Subcutaneous adipose tissue (tissue), 4 donors: ENCODE results near the gene CYBA. TPM values are rescaled to one million over a fixed set of nuclear protein-coding genes. Genes with fewer than 3 reads are reported as not detected.

Experiments
- total RNA-seq, 4 donors: library from RNA; depleted of rRNA; stranded (reverse); fragments of >200 nt; gene quantifications; one replicate each; pipeline ENCODE4 v1.1.0, GENCODE V29; 2016
- TF ChIP-seq, protein P1 (sequence below): fragments of 450-650 bp; IDR thresholded peaks from one replicate; pipeline ENCODE4 v1.5.1; 2016; ENCODE audit warnings: low read depth, mild to moderate bottlenecking, control low read depth, antibody characterized with exemption, moderate library complexity

CYBA gene
- total RNA-seq, 4 donors from 2014 or later: 78.0 to 495 (median 196) TPM

DNA sequence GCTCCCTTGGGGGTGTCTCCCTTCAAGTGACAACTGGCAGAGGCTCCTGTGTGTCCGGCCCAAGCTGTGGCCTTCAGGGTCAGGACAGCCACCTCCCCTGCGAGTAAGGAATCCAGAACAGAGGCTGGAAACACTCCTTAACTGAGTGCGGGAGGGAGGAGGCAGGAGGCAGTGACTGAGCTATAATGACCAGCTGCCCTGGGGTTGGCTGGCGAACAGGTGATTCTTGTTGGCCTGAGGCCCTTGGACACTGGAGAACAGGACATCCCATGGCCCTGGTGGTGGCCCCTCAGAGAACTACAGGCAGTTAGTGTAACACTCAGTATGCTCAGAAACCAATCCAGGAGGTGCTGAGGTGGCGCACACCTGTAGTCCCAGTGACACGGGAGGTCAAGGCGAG lies 44.9 kb upstream of the CYBA start:
- TF ChIP-seq, protein P1, sequence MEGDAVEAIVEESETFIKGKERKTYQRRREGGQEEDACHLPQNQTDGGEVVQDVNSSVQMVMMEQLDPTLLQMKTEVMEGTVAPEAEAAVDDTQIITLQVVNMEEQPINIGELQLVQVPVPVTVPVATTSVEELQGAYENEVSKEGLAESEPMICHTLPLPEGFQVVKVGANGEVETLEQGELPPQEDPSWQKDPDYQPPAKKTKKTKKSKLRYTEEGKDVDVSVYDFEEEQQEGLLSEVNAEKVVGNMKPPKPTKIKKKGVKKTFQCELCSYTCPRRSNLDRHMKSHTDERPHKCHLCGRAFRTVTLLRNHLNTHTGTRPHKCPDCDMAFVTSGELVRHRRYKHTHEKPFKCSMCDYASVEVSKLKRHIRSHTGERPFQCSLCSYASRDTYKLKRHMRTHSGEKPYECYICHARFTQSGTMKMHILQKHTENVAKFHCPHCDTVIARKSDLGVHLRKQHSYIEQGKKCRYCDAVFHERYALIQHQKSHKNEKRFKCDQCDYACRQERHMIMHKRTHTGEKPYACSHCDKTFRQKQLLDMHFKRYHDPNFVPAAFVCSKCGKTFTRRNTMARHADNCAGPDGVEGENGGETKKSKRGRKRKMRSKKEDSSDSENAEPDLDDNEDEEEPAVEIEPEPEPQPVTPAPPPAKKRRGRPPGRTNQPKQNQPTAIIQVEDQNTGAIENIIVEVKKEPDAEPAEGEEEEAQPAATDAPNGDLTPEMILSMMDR: no peak

DNA sequence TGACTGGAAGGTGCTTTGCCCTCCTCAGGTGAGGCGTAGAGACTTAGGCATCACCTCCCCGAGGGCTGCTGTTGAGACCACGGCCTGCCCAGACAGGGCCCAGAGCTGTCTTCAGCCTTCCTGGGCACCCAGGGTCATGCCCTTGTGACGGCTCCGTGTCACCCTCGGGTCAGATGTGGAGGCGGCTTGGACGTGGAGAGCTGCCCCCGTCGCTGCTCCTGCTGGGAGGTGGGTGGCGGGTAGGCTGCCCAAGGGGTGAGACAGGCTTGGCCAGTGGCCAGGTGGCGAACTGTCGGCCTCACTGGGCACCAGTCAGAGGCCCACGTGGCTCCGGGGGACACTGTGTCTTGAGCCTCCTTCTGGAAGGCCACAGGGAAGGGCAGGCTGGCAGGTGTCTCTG lies 44.4 kb upstream of the CYBA start:
- TF ChIP-seq, protein P1: no peak

- TF ChIP-seq, protein P1: no peak
Measured at GRCh38 chr16:88694221-88695087, 43.6 kb upstream of the CYBA start.

DNA sequence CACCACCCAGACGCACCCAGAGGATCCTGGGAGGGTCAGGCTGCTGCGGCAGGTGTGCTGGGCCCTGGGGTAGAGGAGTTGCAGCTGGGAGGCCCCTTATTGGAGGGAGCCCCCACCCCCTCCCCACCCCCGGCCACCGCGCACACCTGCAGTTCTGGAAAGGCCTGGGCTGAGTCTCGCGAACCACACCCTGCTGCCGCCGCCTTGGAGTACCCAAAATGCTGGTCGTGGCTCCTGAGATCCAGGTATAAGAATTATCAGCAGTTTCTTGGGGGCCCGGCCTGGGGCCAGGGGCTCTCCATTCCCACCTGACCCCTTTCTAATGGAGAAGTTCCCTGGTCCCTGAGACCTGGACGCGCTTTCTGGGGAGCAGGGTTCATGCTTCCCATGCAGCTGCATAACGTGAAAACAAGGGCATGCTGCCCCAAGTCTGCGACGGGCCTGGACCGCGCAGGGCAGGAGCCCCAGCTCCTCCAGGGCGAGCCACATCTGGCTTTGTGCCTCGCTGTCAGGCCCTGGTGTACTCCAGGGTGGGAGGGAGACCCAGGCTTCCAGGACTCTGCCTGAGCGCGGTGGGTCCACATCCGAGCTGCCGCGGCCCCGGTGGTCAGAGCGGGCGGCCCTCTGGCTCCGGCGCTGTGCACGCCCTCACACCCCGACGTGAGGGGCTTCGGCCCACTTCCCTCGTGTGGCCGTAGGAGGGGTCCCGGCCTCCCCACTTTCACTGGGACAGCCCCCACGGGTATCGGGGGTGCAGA lies 42.7 kb upstream of the CYBA start:
- TF ChIP-seq, protein P1: no peak

- TF ChIP-seq, protein P1: no peak
Measured at GRCh38 chr16:88692861-88693260, 42.0 kb upstream of the CYBA start.

DNA sequence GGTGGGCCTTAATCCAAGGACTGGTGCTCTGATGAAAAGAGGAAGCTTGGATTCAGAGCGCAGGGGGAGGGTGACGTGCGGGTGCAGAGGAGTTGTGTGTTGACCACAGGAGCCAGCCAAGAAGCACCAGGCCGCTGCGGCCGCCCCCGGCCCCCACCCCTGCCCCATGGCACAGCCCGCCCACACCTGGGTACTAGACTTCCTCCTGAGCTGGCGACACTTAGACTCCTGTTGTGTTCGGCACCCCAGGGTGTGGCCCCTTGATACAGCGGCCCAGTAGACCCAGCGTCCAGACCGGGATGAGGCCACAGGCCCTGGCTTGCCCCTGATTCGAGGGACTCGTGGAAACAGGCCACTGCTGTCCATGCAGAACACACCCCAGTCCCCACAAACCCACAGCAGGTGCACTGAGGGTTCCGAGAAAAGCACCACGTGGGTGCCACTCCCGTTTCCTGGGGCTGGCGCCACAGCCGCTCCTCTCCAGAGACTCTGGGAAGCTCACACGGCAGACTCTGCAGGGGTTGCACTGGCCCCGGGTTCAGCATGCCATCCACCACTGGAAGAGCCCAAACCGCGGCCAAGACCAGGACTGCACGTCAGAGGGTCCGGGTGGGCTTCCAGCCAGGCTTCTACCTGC lies 41.2 kb upstream of the CYBA start:
- TF ChIP-seq, protein P1: no peak
